PFSK-1 (cell line): Measurements from ENCODE around the gene CHST11.

Experiments used
- POLR2AphosphoS5 ChIP-seq: IDR thresholded peaks from 2 replicates; pipeline ENCODE4 v1.6.1; 2012; ENCODE audit warnings: low read depth, mild to moderate bottlenecking, control low read depth, low read length, moderate library complexity
- TAF1 ChIP-seq: IDR thresholded peaks from 2 replicates; pipeline ENCODE4 v1.6.1; 2012; ENCODE audit warnings: low read length, control low read depth, borderline replicate concordance; ENCODE audit not compliant: insufficient read depth
- TF ChIP-seq, protein P1 (sequence below), 2 experiments: IDR thresholded peaks; 2 replicates each; pipeline versions ENCODE4 v1.6.1 to v1.8.0; 2011 to 2012; ENCODE audit warnings: low read depth in 2 of 2, low read length in 2 of 2, control low read depth in 1 of 2, inconsistent platforms in 1 of 2, mild to moderate bottlenecking in 1 of 2, moderate library complexity in 1 of 2; ENCODE audit not compliant: insufficient read depth in 1 of 2

DNA sequence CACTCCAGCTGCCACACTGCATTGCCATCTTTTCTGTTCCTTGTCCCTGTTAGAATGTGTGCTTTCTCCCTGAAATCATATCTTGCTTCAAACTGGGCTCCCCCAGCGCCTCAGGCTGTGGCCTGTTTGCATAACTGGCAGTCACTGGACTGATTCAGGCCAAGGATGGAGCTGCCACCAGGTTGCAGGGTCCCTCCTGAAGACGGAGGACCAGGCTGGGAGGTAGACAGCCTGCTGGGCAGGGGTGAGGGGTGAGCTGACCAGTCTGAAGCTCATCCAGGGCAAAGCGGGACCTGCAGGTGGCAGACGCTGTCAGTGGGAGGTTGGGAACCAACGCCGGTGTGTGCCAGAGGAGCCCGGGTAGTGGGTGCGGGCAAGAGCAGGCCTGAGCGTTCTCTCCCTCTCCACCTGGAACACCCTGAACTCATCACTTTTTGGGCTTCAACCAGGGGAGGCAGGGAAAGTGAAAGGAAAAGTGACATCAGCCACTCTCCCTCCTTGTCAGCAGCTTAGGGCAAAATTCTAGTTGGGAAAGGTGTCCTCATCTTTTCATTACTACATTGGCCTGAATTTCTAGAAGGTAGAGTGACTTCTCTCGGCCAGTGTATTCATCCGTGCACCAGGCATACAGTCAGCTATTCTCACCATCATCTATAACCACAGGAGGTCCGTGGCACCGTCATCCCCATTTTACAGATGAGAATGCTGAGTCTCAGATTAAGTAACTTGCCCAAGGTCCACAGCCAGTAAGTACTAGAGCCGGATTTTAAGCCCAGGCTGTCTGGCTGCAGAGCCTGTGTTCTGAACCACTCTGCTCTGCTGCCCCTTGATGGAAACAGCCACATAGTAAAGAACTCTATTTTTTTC, 282.3 kb downstream of the CHST11 start:
- TF ChIP-seq TAF1, result no peak
- no peak for TF ChIP-seq POLR2AphosphoS5
- TF ChIP-seq, protein P1, sequence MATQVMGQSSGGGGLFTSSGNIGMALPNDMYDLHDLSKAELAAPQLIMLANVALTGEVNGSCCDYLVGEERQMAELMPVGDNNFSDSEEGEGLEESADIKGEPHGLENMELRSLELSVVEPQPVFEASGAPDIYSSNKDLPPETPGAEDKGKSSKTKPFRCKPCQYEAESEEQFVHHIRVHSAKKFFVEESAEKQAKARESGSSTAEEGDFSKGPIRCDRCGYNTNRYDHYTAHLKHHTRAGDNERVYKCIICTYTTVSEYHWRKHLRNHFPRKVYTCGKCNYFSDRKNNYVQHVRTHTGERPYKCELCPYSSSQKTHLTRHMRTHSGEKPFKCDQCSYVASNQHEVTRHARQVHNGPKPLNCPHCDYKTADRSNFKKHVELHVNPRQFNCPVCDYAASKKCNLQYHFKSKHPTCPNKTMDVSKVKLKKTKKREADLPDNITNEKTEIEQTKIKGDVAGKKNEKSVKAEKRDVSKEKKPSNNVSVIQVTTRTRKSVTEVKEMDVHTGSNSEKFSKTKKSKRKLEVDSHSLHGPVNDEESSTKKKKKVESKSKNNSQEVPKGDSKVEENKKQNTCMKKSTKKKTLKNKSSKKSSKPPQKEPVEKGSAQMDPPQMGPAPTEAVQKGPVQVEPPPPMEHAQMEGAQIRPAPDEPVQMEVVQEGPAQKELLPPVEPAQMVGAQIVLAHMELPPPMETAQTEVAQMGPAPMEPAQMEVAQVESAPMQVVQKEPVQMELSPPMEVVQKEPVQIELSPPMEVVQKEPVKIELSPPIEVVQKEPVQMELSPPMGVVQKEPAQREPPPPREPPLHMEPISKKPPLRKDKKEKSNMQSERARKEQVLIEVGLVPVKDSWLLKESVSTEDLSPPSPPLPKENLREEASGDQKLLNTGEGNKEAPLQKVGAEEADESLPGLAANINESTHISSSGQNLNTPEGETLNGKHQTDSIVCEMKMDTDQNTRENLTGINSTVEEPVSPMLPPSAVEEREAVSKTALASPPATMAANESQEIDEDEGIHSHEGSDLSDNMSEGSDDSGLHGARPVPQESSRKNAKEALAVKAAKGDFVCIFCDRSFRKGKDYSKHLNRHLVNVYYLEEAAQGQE (IDR thresholded peaks at IDR 0.05; ENCODE audit: insufficient read depth in 1 of 2, low read depth in 2 of 2, low read length in 2 of 2), result no peak
